ENCODE data around the gene ASPG.

The ASPG gene

GRCh38 chr14:104054222-104054905 is 31.1 kb upstream of the ASPG start:
- H3K4me3 ChIP-seq (ENCODE audit: low read length): no peak overlapping the region
- DNase-seq (ENCODE audit: low read depth): no peak
- TF ChIP-seq, protein P1, sequence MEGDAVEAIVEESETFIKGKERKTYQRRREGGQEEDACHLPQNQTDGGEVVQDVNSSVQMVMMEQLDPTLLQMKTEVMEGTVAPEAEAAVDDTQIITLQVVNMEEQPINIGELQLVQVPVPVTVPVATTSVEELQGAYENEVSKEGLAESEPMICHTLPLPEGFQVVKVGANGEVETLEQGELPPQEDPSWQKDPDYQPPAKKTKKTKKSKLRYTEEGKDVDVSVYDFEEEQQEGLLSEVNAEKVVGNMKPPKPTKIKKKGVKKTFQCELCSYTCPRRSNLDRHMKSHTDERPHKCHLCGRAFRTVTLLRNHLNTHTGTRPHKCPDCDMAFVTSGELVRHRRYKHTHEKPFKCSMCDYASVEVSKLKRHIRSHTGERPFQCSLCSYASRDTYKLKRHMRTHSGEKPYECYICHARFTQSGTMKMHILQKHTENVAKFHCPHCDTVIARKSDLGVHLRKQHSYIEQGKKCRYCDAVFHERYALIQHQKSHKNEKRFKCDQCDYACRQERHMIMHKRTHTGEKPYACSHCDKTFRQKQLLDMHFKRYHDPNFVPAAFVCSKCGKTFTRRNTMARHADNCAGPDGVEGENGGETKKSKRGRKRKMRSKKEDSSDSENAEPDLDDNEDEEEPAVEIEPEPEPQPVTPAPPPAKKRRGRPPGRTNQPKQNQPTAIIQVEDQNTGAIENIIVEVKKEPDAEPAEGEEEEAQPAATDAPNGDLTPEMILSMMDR (conservative IDR thresholded peaks at IDR 0.05; ENCODE audit: low read depth, low read length): no peak

DNA sequence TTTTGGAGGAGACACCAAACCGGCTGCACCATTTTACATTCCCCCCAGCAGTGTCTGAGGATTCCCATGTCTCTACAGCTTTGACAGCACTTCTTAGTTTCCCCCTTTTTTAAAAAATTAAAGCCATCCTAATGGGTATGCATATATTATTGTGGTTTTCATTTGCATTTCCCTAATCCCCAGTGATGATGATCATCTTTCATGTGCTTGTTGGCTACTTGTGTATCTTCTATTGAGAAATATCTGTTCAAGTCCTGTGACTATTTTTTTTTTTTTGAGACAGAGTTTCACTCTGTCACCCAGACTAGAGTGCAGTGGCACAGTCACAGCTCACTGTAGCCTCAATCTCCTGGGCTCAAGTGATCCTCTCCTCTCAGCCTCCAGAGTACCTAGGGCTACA is 23.2 kb upstream of the ASPG start:
- TF ChIP-seq, protein P1 (conservative IDR thresholded peaks at IDR 0.05; ENCODE audit: low read depth, low read length): no peak
- DNase-seq (ENCODE audit: low read depth): no peak
- H3K4me3 ChIP-seq (ENCODE audit: low read length): no peak overlapping the region

DNA sequence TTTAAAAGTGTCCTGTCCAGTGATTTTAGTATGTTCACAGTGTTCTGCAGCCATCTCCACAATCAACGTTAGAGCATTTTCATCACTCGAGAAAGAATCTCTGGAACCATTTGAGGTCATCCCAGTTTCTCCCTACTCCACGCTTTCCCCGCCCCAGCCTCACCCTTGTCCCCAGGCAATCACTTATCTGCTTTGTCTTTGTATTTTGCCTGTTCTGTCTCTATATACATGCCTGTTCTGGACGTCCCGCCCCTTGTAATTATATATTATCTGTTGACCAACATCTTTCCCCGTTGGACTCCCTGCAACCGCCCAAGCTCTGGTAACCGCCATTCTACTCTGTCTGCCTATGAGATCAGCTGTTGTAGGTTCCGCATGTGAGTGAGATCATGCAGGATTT is 21.5 kb upstream of the ASPG start:
- DNase-seq (ENCODE audit: low read depth): no peak
- no peak overlapping the region for H3K4me3 ChIP-seq (ENCODE audit: low read length)
- TF ChIP-seq, protein P1 (conservative IDR thresholded peaks at IDR 0.05; ENCODE audit: low read depth, low read length): no peak

DNA sequence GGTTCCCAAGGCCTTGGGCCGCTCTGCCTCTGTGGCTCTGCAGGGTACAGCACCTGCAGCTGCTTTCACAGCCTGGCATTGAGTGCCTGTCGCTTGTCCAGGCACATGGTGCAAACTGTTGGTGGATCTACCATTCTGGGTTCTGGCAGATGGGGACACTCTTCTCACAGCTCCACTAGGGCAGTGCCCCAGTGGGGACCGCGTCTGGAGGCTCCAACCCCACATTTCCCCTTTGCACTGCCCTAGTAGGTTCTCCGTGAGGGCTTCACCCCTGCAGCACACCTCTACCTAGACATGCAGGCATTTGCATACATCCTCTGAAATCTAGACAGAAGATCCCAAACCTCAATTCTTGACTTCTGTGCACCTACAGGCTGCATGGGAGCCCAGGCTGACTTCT is 19.2 kb upstream of the ASPG start:
- DNase-seq (ENCODE audit: low read depth): no peak
- TF ChIP-seq, protein P1 (conservative IDR thresholded peaks at IDR 0.05; ENCODE audit: low read depth, low read length): no peak
- no peak overlapping the region for H3K4me3 ChIP-seq (ENCODE audit: low read length)

GRCh38 chr14:104066719-104067295 is 18.7 kb upstream of the ASPG start:
- no peak overlapping the region for H3K4me3 ChIP-seq (ENCODE audit: low read length)
- TF ChIP-seq, protein P1 (conservative IDR thresholded peaks at IDR 0.05; ENCODE audit: low read depth, low read length): no peak
- no peak for DNase-seq (ENCODE audit: low read depth)

GRCh38 chr14:104069541-104069940 is 16.0 kb upstream of the ASPG start:
- no peak overlapping the region for H3K4me3 ChIP-seq (ENCODE audit: low read length)
- TF ChIP-seq, protein P1 (conservative IDR thresholded peaks at IDR 0.05; ENCODE audit: low read depth, low read length): no peak

GRCh38 chr14:104072586-104072985 is 12.9 kb upstream of the ASPG start:
- DNase-seq (ENCODE audit: low read depth): no peak

More at GRCh38 chr14:104069541-104069940, 16.0 kb upstream of the ASPG start:
- DNase-seq (ENCODE audit: low read depth): no peak

More at GRCh38 chr14:104072586-104072985, 12.9 kb upstream of the ASPG start:
- H3K4me3 ChIP-seq (ENCODE audit: low read length): no peak overlapping the region
- TF ChIP-seq, protein P1 (conservative IDR thresholded peaks at IDR 0.05; ENCODE audit: low read depth, low read length): no peak
